Measurements from ENCODE around the gene LRRC32.

GRCh38 chr11:76700177-76701100 lies 29.9 kb upstream of the LRRC32 start:
- no peak for TF ChIP-seq CTCF (IDR thresholded peaks at IDR 0.05)
- no peak for TF ChIP-seq POLR2A (IDR thresholded peaks at IDR 0.05)
